Measurements from ENCODE around the gene ARHGEF28.

ARHGEF28 gene

DNA sequence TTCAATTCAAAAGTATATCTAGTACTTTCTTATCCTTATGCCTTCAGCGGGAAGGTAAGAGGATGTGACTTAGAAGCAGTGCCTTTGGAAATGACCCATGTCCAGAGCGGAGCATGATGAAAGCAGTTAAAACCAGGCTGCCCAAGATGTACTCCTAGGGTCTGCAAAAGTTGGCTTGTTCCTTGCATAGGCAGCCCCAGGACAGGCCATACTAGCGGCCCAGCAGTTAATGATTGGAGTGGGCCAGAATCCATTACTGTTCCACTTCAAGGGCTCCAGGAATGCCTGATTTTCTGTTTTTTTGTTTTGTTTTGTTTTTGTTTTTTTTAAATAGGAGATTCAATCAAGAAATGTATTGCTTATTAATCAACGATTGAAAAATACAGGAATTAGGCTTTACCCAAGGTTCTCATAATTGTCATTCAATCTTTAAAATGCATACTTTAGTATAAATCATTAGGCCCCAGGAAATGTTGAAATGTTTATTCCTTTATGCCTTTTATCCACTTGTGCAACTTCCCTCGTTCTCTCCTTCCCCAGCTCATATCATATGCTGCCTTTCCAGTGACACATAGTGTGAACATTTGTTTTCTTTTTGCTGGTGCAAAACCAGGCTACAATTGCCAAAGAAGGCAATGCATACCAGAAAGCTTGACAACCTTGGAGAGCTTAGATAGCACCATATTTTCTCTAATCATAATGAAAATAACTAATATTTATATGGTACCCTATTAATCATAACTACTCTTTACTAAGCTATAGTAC, 190.8 kb downstream of the ARHGEF28 start:
- DNase-seq (ENCODE audit: low read depth in 2 of 2), result no peak

DNA sequence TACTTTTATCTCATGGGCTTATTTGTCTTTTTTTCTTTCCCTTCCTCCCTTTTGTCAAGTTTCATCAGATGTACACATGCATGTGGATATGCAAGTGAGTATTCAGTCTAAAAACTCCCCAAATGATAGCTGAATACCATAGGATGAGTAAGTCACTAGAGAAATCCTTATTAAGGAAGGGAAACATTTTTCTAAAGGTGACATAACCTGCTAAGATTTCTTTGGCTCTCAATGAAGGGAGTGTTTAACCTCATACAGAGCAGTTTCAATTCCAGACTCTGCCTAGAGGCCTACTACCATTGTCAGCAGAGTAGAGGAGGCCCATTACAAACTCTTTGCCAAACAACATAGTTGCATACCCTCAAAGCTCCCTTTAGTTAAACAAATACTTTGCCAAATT, 192.4 kb downstream of the ARHGEF28 start:
- no peak for DNase-seq (ENCODE audit: low read depth in 2 of 2)

DNA sequence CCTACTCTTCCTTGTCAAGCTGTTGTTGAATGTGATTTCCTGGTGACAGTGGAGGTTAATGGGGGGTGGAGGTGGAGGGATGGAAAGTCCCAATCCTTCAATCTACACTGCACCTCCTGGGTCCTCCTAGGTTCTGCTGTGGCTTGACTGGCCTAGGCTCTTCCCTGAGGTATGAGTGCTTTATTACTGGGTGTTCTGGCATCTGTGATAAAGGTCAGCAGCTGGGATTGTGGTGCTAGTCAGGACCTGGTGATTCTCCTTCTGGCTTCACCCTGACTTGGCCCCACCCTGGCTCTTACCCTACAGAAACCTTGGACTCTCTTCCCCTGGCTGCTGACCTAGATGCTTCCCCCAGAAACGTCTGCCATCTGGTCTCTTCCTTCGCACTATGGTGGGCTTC, 194.3 kb downstream of the ARHGEF28 start:
- no peak for DNase-seq (ENCODE audit: low read depth in 2 of 2)

DNA sequence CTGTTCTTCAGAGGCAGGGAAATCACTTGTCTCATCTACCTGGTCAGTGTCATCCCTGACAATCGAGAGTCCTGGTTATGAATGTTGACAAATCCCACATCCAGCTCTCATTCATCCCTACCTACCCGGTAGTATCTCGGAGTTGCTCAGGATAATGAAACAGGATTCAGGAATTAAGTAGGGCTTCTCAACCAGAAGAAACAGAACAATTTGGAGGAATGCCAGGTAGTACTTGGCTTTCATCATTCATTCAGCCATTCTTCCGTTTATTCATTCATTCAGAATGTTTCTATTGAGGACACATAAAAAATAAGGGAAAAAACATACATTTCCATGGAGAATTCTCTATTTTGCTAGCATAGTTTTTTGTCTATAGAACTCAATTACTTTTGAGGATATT, 195.0 kb downstream of the ARHGEF28 start:
- no peak for DNase-seq (ENCODE audit: low read depth in 2 of 2)

DNA sequence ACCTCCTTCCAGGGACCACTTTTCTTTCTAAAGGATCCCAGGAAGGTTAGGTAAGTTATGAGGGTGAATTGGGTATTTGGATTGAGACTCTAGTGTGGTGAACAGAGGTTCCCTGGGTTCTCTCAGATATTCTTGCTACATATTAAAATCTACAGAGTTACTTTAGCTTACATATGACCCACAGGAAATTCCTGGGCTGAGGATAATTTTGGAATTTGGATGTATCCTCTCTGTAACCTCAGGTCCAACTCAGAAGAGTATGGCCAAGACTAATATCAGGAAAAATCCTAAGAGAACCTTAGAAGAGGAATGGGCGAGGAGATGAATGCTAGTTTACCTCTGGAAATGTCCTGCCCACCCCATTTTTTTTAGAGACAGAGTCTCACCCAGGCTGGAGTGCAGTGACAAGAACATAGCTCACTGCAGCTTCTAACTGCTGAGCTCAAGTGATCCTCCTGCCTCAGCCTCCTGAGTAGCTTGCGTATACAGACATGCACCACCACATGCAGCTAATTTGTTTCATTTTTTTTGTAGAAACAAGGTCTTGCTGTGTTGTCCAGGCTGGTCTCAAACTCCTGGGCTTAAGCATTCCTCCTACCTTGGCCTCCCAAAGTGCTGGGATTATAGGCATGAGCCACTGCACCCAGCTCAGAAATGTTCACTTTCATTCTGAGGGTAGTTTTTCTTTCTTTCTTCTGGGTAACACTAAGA, 196.4 kb downstream of the ARHGEF28 start:
- no peak for DNase-seq (ENCODE audit: low read depth in 2 of 2)

DNA sequence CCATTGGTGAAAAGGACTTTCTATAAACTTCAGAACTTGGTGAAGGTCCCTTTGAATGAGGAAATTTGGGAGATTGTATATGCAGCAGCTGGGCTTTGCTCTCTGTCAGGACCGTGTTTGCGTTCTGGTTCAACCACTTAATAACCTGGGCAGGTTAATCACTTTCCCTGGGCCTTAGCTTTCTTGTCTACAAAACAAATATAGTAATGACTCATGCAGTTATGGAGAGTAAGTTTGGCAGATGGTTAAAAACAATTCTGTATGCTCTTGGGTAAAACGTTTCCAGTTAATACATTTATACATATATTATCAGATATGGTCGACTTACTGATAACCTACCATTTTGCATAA, 197.0 kb downstream of the ARHGEF28 start:
- no peak for DNase-seq (ENCODE audit: low read depth in 2 of 2)

DNA sequence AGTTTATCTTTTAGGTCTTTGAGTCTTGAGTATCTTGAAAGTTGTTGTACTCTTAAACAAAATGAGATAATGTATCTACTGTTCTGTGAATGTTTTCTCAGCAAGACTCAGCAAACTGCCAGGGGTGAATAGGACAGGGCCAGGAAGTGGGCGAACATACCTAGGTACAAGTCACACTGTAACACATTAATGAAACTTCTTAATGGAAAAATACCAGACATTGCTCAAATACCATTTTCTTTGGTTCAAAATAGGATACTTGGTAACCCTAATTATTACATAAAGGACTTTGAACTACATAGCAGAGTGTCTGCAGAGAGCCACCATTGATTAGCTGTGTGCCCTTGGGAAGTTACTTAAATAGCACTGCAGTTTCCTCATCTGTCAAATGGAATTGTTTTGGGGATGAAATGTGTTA, 197.5 kb downstream of the ARHGEF28 start:
- DNase-seq (ENCODE audit: low read depth in 2 of 2), result no peak

DNA sequence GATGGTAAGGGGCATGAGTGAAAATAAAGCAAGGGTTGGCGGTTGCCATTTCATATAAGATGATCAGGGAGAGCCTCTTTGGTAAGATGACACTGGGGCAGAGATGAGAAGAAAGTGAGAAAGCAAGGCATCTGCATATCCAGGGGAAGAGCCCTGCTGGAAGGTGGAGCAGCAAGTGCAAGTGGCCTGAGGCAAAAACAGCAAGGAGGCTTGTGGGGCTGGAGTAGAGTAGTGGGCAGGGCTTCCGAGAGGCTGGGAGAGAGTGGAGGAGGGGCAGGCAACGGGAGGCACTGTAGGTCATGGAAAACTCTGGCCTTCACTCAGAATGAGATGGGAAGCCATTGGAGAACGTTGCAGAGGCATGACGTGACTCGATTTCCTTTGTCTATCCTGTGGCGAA, 199.2 kb downstream of the ARHGEF28 start:
- no peak for DNase-seq (ENCODE audit: low read depth in 2 of 2)

DNA sequence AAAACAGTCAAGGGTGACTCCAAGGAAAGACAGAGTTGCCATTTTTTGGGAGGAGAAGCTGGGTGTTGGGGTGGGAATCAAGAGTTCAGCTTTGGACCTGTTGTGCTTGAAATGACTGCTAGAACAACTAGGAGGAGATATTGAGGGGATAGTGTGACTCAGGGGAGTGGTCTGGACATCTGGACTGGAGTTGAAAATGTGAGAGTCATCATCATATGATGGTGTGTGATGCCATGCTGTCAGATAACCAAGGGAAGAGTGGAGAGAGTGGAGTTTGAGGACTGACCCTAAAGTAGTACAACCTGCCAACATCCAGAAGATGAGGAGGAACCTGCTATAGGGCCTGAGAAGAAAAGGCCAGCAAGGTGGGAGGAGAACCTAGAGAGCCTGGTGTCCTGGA, 199.7 kb downstream of the ARHGEF28 start:
- no peak for DNase-seq (ENCODE audit: low read depth in 2 of 2)

DNA sequence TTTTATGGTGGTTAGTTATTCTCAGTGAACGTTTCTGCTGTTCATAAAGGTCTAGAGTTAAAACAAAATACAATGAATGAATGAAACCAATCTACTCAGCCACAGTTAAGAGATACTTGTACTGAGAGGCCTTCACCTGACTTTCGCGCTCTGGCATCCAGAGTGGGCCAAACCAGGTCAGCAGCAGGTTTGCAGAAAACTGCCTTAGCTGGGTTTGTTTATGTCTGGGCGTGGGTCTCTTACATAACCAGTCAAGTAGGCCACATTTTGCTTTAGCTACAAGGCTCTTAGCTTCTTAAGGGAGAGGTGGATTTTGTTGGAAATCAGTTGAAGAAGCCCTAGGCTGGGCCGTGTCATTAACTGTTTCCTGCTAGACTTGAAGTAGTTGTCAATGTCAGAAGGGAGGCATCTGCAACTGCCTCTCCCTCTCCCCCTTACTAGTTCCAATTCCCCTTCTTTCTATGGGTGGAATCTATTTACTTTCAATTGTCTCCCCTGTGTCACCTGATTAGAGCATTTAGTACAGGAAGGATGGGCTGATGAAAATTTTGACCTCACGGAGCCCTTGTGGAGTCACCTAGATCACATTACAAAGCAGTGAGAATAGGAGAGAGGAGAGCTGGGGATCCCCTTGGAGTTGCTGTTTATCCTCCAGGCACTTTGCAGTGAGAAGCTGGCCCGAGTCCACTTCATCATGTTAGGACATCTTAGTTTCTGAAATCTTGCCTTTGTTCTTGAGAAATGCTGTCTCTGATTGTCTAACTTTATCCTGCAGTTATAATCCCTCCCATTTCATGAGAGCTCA, 200.5 kb downstream of the ARHGEF28 start:
- no peak for DNase-seq (ENCODE audit: low read depth in 2 of 2)

DNA sequence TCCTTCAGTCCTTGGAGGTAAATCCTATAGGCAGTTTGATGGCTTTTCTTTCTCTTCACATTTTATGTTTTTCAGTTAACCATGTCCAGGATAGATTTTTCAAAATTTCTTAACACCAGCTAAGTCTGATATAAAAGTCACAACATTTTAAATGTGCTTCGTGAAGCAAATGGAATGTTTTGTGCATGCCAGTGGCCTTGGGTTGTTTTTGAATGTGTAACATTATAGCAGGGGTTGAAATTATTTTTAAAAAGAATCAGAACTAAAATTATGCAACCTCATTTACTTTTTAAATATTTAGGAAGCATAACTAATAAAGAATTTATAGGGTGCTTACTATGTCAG, 201.1 kb downstream of the ARHGEF28 start:
- DNase-seq (ENCODE audit: low read depth in 2 of 2), result no peak

DNA sequence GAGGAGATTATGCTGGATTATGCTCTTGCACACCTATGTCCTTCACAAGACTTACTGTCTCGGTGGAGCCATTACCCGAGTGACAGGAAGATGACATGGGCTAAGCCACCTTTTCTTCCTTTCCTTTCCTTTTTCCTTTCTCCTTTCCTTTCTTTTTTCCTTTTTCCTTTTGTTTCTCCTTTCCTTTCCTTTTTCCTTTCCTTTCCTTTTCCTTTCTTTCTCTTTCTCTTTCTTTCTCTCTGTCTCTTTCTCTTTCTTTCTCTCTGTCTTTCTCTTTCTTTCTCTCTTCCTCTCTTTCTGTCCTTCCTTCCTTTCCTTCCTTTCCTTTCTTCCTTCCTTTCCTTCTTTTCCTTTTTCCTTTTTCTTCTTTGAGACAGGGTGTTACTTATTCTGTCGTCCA, 202.5 kb downstream of the ARHGEF28 start:
- DNase-seq (ENCODE audit: low read depth in 2 of 2), result no peak

DNA sequence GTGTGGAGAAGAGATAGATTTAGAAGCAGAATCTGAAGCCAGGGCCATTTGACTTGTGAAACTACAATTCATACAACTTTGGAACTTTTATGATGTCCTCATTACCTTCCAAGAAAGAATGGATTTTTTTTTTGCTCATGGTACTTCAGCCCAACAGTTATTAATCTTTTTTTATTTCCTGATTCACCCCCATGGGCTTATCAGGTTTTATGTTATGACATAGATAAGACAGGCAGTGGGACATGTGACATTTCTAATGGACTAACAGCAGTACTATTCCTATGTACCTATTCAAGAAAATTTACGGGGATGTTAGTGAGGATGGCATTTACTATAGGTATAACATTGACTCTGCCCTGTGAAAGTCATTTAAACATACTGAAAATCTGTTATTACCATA, 204.7 kb downstream of the ARHGEF28 start:
- no peak for DNase-seq (ENCODE audit: low read depth in 2 of 2)

DNA sequence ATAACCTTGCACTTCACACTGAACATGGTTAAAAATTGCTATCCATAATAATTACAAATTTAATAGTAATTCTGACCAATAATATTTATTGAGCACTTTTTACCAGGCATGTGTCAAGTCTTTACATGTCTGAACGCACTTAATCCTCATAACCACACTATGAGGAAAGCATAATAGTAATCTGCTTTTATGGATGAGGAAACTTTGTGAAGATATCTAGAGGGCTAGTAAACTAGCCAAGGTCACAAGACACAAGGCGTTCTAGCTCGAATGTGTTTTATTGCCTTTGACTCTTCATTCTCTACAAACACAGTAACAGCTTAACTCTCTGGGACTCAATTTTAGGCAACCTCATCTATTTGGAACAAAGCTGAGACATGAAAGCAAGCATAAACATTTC, 205.1 kb downstream of the ARHGEF28 start:
- DNase-seq (ENCODE audit: low read depth in 2 of 2), result no peak

DNA sequence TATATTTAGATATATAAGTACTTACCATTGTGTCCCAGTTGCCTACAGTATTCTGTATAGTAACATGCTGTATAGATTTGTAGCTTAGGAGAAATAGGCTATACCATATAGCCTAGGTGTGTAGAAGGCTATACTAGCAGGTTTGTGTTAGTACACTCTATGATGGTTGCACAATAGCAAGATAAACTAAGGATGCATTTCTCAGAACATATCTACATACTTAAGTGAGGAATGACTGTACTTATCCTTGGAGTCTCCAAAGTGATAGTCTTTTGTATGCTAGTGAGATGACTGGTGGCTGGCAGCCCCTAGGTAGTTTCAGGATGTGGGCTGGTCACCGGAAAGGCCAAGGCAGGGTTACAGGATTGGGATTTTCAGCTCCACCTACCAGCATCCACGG, 208.7 kb downstream of the ARHGEF28 start:
- no peak for DNase-seq (ENCODE audit: low read depth in 2 of 2)

DNA sequence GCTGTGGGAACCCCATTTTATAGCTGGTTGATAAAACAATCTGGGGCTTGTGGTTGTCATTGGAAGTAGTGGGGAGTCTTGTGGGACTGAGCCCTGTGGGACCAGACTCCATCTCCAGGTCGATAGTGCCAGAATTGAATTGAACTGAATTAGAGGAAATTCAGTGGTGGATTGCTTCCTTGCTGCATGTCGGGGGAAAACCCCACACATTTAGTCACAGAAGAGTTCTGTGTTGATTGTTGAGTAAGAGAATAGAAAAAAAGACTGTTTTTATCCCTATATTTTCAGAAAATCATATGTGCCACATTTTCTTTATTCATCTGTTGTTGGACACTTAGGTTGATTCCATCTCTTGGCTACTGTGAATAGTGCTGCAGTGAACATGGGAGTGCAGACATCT, 209.7 kb downstream of the ARHGEF28 start:
- DNase-seq (ENCODE audit: low read depth in 2 of 2), result no peak

DNA sequence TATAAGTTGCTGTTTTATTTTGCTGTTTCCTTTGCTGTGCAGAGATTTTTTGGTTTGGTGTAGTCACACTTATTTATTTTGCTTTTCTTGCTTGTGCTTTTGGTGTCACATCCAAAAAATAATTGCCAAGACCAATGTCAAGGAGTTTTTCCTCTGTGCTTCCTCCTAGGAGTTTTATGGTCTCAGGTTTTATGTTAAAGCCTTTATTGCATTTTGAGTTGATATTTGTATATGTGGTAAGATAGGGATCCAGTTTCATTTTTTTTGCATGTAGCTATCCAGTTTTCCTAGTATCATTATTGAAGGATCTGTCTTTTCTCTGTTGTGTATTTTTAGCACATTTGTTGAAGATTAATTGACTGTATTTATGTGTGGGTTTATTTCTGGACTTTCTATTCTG, 210.6 kb downstream of the ARHGEF28 start:
- DNase-seq (ENCODE audit: low read depth in 2 of 2), result no peak

DNA sequence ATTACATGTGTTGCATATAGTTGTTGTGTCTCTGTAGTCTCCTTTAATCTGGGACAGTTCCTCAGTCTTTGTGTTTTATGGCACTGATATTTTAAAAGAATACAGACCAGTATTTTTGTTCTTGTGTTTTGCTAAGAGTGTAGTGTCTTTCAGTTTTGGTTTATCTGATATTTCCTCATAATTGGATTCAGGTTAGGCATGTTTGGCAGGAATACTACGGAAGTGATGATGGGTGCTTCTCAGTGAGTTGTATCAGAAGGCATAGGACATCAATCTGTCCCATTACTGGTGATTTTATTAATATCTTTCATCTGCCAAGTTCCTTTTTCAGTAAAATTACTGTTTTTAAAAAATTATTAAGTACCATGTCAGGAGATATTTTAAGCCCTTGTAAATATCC, 212.9 kb downstream of the ARHGEF28 start:
- DNase-seq (ENCODE audit: low read depth in 2 of 2), result no peak

DNA sequence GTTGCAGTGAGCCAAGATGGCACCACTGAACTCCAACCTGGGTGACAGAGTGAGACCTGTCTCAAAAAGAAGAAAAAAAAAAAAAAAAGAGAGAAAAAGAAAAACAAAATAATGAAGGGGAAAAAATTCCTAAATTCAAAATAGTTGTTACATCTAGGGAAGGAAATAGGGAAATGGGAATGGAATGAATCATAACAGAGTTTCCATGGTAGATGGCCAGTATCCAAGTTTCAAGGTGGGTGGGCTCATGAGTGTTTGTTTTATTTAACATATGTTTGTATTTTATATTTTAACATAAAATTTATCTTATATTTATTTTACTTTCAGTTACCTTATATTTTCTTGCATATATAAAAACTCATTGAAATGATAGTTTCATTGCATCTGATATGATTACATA, 215.6 kb downstream of the ARHGEF28 start:
- no peak for DNase-seq (ENCODE audit: low read depth in 2 of 2)

DNA sequence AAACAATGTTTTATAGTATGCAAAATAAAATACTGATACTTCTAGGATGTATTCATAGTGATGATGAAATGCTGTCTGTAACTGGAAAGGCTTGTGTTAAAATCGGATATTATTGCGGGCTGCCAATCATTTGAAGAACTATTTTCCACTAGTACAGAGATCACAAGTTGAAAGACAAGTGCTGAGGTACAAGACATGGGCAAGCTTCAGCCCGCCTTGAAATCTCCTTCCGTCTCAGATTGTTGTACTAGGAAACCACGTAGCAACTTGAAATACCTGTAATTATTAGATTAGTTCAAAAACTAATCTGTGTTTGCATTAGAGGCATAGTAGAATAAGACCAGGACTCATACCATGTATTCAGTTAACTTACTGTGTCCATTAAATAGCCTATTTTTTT, 218.2 kb downstream of the ARHGEF28 start:
- DNase-seq (ENCODE audit: low read depth in 2 of 2), result no peak

DNA sequence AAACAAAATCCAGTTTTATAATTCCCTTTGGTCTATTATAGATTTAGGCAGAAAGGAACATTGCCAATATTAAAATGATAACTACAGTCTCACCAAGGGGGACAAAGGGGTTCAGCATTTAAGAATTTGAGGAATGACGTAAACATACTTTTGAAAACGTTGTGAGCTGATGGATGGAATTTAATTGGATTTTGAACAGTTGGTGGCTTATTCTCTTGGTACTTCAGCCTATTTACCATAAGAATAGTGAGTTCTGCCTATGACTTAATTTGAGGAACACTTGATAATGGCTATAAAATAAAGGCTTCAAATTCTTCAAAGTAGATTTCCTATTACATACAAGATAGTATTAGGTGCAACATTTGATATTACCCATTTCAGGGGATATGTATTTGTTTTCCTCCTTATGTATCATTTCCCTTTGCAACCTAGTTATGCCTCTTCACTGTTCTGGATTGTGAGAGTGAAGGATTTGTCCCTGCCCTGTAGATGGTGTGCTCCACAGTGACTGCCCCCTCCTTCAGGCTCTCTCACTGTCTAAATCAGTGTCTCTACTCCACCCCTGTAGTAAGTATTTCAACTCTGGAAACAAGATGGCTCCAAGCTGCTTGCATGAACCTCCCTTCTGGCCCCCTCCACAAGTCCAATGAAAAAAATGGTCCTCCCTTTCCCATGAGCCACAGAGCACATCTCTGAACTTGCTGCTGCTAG, 225.6 kb downstream of the ARHGEF28 start:
- DNase-seq (ENCODE audit: low read depth in 2 of 2), result no peak

DNA sequence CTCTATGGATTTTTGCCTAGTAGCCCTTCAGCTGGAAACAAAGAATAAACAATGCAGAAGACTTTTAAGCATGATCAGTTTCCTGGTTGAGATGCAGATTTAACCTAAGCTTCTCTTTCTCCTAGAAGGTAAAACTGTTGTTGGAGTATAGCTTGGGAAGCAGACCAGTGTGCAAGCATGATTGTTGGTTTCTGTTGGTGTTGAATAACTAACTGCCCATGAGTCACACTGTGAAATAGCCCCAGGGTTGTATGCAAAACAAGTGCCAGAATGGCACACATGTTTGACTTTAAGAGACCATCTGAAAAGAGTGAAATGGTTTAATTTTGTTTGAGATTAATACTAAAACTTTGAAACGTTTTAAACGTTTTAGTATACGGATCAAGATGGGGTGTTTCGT, 227.1 kb downstream of the ARHGEF28 start:
- no peak for DNase-seq (ENCODE audit: low read depth in 2 of 2)
